Measurements from ENCODE around the gene KMO.

Gene KMO

DNA sequence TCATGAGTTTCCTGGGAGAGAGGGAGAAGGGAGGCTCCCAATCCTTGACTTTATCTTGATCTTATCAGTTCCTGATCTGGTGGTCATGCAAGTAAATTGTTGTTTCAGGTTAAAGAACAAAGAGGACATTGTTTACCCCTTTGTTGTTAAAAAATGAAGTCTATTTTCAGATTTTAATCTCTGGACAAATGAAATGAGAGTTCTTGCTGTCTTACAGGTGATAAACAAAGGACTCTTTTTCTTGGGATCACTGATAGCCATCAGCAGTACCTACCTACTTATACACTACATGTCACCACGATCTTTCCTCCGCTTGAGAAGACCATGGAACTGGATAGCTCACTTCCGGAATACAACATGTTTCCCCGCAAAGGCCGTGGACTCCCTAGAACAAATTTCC is 59.6 kb downstream of the KMO start:
- no peak overlapping the region for H2AFZ ChIP-seq (ENCODE audit: low read depth)
- H3K79me2 ChIP-seq (ENCODE audit: insufficient read depth, low read depth): no peaks in the 10 kb centered on the region
- H3K27me3 ChIP-seq (ENCODE audit: insufficient read depth, low read depth): no peaks in the 10 kb centered on the region
- TF ChIP-seq, protein P1, sequence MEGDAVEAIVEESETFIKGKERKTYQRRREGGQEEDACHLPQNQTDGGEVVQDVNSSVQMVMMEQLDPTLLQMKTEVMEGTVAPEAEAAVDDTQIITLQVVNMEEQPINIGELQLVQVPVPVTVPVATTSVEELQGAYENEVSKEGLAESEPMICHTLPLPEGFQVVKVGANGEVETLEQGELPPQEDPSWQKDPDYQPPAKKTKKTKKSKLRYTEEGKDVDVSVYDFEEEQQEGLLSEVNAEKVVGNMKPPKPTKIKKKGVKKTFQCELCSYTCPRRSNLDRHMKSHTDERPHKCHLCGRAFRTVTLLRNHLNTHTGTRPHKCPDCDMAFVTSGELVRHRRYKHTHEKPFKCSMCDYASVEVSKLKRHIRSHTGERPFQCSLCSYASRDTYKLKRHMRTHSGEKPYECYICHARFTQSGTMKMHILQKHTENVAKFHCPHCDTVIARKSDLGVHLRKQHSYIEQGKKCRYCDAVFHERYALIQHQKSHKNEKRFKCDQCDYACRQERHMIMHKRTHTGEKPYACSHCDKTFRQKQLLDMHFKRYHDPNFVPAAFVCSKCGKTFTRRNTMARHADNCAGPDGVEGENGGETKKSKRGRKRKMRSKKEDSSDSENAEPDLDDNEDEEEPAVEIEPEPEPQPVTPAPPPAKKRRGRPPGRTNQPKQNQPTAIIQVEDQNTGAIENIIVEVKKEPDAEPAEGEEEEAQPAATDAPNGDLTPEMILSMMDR (conservative IDR thresholded peaks at IDR 0.05; ENCODE audit: low read depth, low read length): no peak
- H3K4me1 ChIP-seq (ENCODE audit: low read depth, poor library complexity, severe bottlenecking): no peaks in the 10 kb centered on the region
- no peak overlapping the region for H3K27ac ChIP-seq
- H3K4me3 ChIP-seq (IDR thresholded peaks at IDR 0.05; ENCODE audit: insufficient read depth, low read depth, low read length): no peak overlapping the region
- no peak overlapping the region for H3K9ac ChIP-seq
- no peaks in the 10 kb centered on the region for H4K20me1 ChIP-seq (ENCODE audit: insufficient read depth)
- H3K36me3 ChIP-seq (ENCODE audit: insufficient read depth): no peaks in the 10 kb centered on the region
- no peak overlapping the region for H3K4me2 ChIP-seq

DNA sequence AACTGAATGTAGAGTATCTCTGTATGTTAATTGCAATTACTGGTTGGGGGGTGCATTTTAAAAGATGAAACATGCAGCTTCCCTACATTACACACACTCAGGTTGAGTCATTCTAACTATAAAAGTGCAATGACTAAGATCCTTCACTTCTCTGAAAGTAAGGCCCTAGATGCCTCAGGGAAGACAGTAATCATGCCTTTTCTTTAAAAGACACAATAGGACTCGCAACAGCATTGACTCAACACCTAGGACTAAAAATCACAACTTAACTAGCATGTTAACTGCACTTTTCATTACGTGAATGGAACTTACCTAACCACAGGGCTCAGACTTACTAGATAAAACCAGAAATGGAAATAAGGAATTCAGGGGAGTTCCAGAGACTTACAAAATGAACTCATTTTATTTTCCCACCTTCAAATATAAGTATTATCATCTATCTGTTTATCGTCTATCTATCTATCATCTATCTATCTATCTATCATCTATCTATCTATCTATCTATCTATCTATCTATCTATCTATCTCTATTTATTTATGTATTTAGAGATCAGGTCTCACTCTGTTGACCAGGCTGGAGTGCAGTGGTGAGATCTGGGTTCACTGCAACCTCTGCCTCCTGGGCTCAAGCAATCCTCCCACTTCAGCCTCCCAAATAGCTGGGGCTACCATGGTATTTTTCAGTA is 60.2 kb downstream of the KMO start:
- no peaks in the 10 kb centered on the region for H3K36me3 ChIP-seq (ENCODE audit: insufficient read depth)
- no peaks in the 10 kb centered on the region for H3K79me2 ChIP-seq (ENCODE audit: insufficient read depth, low read depth)
- no peak overlapping the region for H2AFZ ChIP-seq (ENCODE audit: low read depth)
- no peaks in the 10 kb centered on the region for H3K27me3 ChIP-seq (ENCODE audit: insufficient read depth, low read depth)
- no peaks in the 10 kb centered on the region for H4K20me1 ChIP-seq (ENCODE audit: insufficient read depth)
- no peak overlapping the region for H3K4me2 ChIP-seq
- H3K4me3 ChIP-seq (IDR thresholded peaks at IDR 0.05; ENCODE audit: insufficient read depth, low read depth, low read length): no peak overlapping the region
- no peaks in the 10 kb centered on the region for H3K4me1 ChIP-seq (ENCODE audit: low read depth, poor library complexity, severe bottlenecking)
- no peak overlapping the region for H3K27ac ChIP-seq
- TF ChIP-seq, protein P1 (conservative IDR thresholded peaks at IDR 0.05; ENCODE audit: low read depth, low read length): no peak
- H3K9ac ChIP-seq: no peak overlapping the region

DNA sequence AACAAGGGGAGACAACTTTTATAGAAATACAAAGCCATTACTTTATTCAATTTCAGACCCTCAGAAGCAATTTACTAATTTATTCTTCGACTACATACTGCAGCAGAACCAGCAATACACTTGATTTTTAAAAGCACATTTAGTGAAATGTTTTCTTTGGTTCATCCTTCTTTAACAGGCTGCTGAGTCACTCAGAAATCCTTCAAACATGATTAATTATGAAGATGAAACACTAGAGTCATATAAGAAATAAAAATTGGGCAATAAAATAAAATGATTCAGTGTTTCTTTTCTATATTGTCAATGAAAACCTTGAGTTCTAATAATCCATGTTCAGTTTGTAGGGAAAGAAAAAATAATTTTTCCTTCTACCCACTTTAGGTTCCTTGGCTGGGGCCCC is 61.0 kb downstream of the KMO start:
- H3K4me1 ChIP-seq (ENCODE audit: low read depth, poor library complexity, severe bottlenecking): no peaks in the 10 kb centered on the region
- H3K27me3 ChIP-seq (ENCODE audit: insufficient read depth, low read depth): no peaks in the 10 kb centered on the region
- TF ChIP-seq, protein P1 (conservative IDR thresholded peaks at IDR 0.05; ENCODE audit: low read depth, low read length): no peak
- H3K4me3 ChIP-seq (IDR thresholded peaks at IDR 0.05; ENCODE audit: insufficient read depth, low read depth, low read length): no peak overlapping the region
- H3K4me2 ChIP-seq: no peak overlapping the region
- H3K27ac ChIP-seq: no peak overlapping the region
- no peaks in the 10 kb centered on the region for H3K36me3 ChIP-seq (ENCODE audit: insufficient read depth)
- H3K9ac ChIP-seq: no peak overlapping the region
- no peaks in the 10 kb centered on the region for H4K20me1 ChIP-seq (ENCODE audit: insufficient read depth)
- no peak overlapping the region for H2AFZ ChIP-seq (ENCODE audit: low read depth)
- no peaks in the 10 kb centered on the region for H3K79me2 ChIP-seq (ENCODE audit: insufficient read depth, low read depth)

DNA sequence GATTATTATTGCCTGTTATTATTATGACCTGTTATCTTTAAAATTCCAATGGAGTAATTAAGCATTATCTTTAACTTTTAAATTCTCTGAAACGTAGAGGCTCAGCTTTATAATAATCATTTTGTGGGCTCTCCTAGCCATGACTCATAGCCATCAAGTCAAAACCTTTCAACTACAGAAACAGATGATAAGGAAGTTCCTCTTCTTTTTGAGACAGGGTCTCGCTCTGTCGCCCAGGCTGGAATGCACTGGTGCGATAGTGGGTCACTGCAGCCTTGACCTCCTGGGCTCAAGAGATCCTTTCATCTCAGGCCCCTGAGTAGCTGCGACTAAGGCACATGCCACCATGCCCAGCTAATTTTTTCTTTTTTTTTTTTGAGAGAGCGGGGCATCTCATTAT is 64.5 kb downstream of the KMO start:
- no peak overlapping the region for H3K4me3 ChIP-seq (IDR thresholded peaks at IDR 0.05; ENCODE audit: insufficient read depth, low read depth, low read length)
- TF ChIP-seq, protein P1 (conservative IDR thresholded peaks at IDR 0.05; ENCODE audit: low read depth, low read length): no peak
- no peaks in the 10 kb centered on the region for H3K79me2 ChIP-seq (ENCODE audit: insufficient read depth, low read depth)

More for the DNA sequence above, 64.5 kb downstream of the KMO start:
- no peak overlapping the region for H2AFZ ChIP-seq (ENCODE audit: low read depth)
- H3K27me3 ChIP-seq (ENCODE audit: insufficient read depth, low read depth): no peaks in the 10 kb centered on the region
- H4K20me1 ChIP-seq (ENCODE audit: insufficient read depth): no peaks in the 10 kb centered on the region
- no peak overlapping the region for H3K27ac ChIP-seq
- no peaks in the 10 kb centered on the region for H3K36me3 ChIP-seq (ENCODE audit: insufficient read depth)
- no peak overlapping the region for H3K9ac ChIP-seq
- no peaks in the 10 kb centered on the region for H3K4me1 ChIP-seq (ENCODE audit: low read depth, poor library complexity, severe bottlenecking)
- no peak overlapping the region for H3K4me2 ChIP-seq

Measured in KMS-11 (cell line).